Large intestine (tissue), 3 donors: ENCODE results near the gene NXN. TPM values are rescaled to one million over a fixed set of nuclear protein-coding genes. Genes with fewer than 3 reads are reported as not detected.
"Not testable (repeated sequence)": the region's sequence is repeated elsewhere in the genome, so short reads cannot be mapped to it uniquely, and the experiment has no call there.

Source experiments
- DNase-seq, 2 donors: peaks; one replicate each; pipeline versions ENCODE4 v3.0.0 to v3.0.0-alpha.2; 2013
- H3K27ac ChIP-seq: one replicate; pipeline ENCODE4 v1.5.1; 2013; ENCODE audit warnings: low read length
- H3K27me3 ChIP-seq: 2 replicates; pipeline ENCODE4 v1.6.1; 2013; ENCODE audit warnings: low read length; ENCODE audit not compliant: control insufficient read depth, insufficient read depth
- H3K36me3 ChIP-seq: 2 replicates; pipeline ENCODE4 v1.6.1; 2013; ENCODE audit warnings: low read length; ENCODE audit not compliant: control insufficient read depth, insufficient read depth
- H3K4me1 ChIP-seq: one replicate; pipeline ENCODE4 v1.6.1; 2013; ENCODE audit warnings: low read length; ENCODE audit not compliant: control insufficient read depth, insufficient read depth
- H3K4me3 ChIP-seq: one replicate; pipeline ENCODE4 v1.5.1; 2013; ENCODE audit warnings: low read length
- H3K9me3 ChIP-seq: one replicate; pipeline ENCODE4 v1.6.1; 2013; ENCODE audit warnings: mild to moderate bottlenecking, low read depth, low read length, moderate library complexity; ENCODE audit not compliant: control insufficient read depth
- WGBS: methylation state at CpG from one replicate; pipeline ENCODE4 v1.1.5; 2013; ENCODE audit warnings: low lambda C conversion rate; ENCODE audit not compliant: insufficient coverage; 5-methylcytosine and 5-hydroxymethylcytosine counted together
- polyA plus RNA-seq: library from polyadenylated mRNA; unstranded; fragments of 120-200 nt; gene quantifications from one replicate; pipeline ENCODE4 v1.2.1, GENCODE V29; 2013

NXN gene
- polyA plus RNA-seq, 1 donor, result 22.3 TPM

- H3K36me3 ChIP-seq, result no peaks in the 10 kb centered on the region
- H3K4me3 ChIP-seq, result peak overlapping the region; percentile 40
- WGBS, result no CpG with 5 or more reads among the region's 42 CpGs
- DNase-seq, result no peak
- peaks cover 2% of the 10 kb centered on the region for H3K9me3 ChIP-seq
- H3K27ac ChIP-seq, result no peak overlapping the region
- H3K4me1 ChIP-seq, result peaks cover 7% of the 10 kb centered on the region
- peaks cover 21% of the 10 kb centered on the region for H3K27me3 ChIP-seq
Observed at GRCh38 chr17:979212-979538, 401 bp downstream of the NXN start.

GRCh38 chr17:978103-979093, 1.2 kb downstream of the NXN start:
- Histone ChIP-seq H3K36me3 (no peaks in the 10 kb centered on the region), H3K27ac (peak overlapping the region; percentile 44), H3K27me3 (peaks cover 21% of the 10 kb centered on the region), H3K4me3 (peak overlapping the region; percentile 51), H3K9me3 (peaks cover 2% of the 10 kb centered on the region), H3K4me1 (peaks cover 7% of the 10 kb centered on the region)
- no CpG with 5 or more reads among the region's 72 CpGs for WGBS
- no peak for DNase-seq

- Histone ChIP-seq H3K4me1 (peaks cover 7% of the 10 kb centered on the region), H3K27me3 (peaks cover 21% of the 10 kb centered on the region), H3K4me3 (no peak overlapping the region), H3K9me3 (peaks cover 2% of the 10 kb centered on the region), H3K36me3 (no peaks in the 10 kb centered on the region), H3K27ac (no peak overlapping the region)
- WGBS, result 80% methylated on average over 2 of the region's 6 CpGs
- DNase-seq, result no peak
Observed at GRCh38 chr17:977166-977565, 2.4 kb downstream of the NXN start.

- Histone ChIP-seq H3K4me1 (peaks cover 7% of the 10 kb centered on the region), H3K27ac (no peak overlapping the region)
Observed at GRCh38 chr17:976312-976711, 3.3 kb downstream of the NXN start.

GRCh38 chr17:975371-975915, 4.1 kb downstream of the NXN start:
- no peak for DNase-seq
- H3K27ac ChIP-seq, result no peak overlapping the region
- no peaks in the 10 kb centered on the region for H3K36me3 ChIP-seq

More at GRCh38 chr17:976312-976711, 3.3 kb downstream of the NXN start:
- no peak overlapping the region for H3K4me3 ChIP-seq
- no peaks in the 10 kb centered on the region for H3K36me3 ChIP-seq
- DNase-seq, result no peak
- peaks cover 21% of the 10 kb centered on the region for H3K27me3 ChIP-seq
- peaks cover 2% of the 10 kb centered on the region for H3K9me3 ChIP-seq
- no CpG with 5 or more reads among the region's 6 CpGs for WGBS

GRCh38 chr17:974778-975177, 4.8 kb downstream of the NXN start:
- not testable (repeated sequence) for H3K4me3 ChIP-seq, DNase-seq, H3K9me3 ChIP-seq, H3K27ac ChIP-seq, H3K36me3 ChIP-seq, H3K4me1 ChIP-seq
- peaks cover 33% of the 10 kb centered on the region for H3K27me3 ChIP-seq
- WGBS, result no CpG with 5 or more reads among the region's 2 CpGs

More at GRCh38 chr17:975371-975915, 4.1 kb downstream of the NXN start:
- H3K4me1 ChIP-seq, result peaks cover 5% of the 10 kb centered on the region
- H3K9me3 ChIP-seq, result peaks cover 2% of the 10 kb centered on the region
- WGBS, result no CpG with 5 or more reads among the region's 5 CpGs
- peaks cover 27% of the 10 kb centered on the region for H3K27me3 ChIP-seq
- H3K4me3 ChIP-seq, result no peak overlapping the region

- Histone ChIP-seq H3K4me3 (no peak overlapping the region), H3K27me3 (peaks cover 31% of the 10 kb centered on the region), H3K27ac (no peak overlapping the region), H3K36me3 (no peaks in the 10 kb centered on the region), H3K4me1 (peaks cover 3% of the 10 kb centered on the region), H3K9me3 (no peaks in the 10 kb centered on the region)
- DNase-seq, result no peak
- no CpG with 5 or more reads among the region's 12 CpGs for WGBS
Observed at GRCh38 chr17:973053-973452, 6.5 kb downstream of the NXN start.

GRCh38 chr17:971861-972260, 7.7 kb downstream of the NXN start:
- not testable (repeated sequence) for DNase-seq, H3K4me3 ChIP-seq, H3K27ac ChIP-seq, H3K36me3 ChIP-seq, H3K4me1 ChIP-seq, H3K9me3 ChIP-seq
- peaks cover 24% of the 10 kb centered on the region for H3K27me3 ChIP-seq
- no CpG with 5 or more reads among the region's 14 CpGs for WGBS

- H3K4me1 ChIP-seq, result peaks cover 3% of the 10 kb centered on the region
- H3K27ac ChIP-seq, result peak overlapping the region; percentile 63
- no peak for DNase-seq
- no peaks in the 10 kb centered on the region for H3K36me3 ChIP-seq
- H3K4me3 ChIP-seq, result no peak overlapping the region
- no peaks in the 10 kb centered on the region for H3K9me3 ChIP-seq
- peaks cover 18% of the 10 kb centered on the region for H3K27me3 ChIP-seq
- WGBS, result 22% methylated on average over 4 of the region's 9 CpGs
Observed at GRCh38 chr17:970364-970763, 9.2 kb downstream of the NXN start.

- Histone ChIP-seq H3K27me3 (peaks cover 18% of the 10 kb centered on the region), H3K4me1 (peaks cover 3% of the 10 kb centered on the region), H3K27ac (peak overlapping the region; percentile 63), H3K4me3 (no peak overlapping the region), H3K9me3 (no peaks in the 10 kb centered on the region), H3K36me3 (no peaks in the 10 kb centered on the region)
- DNase-seq, result peak in 1 of 2 donors; percentile 41
- 10% methylated on average over 2 of the region's 18 CpGs for WGBS
Observed at GRCh38 chr17:969811-970355, 9.7 kb downstream of the NXN start.
